Gastrocnemius medialis (tissue), 4 donors: ENCODE measurements around the gene EGR1. TPM values are rescaled to one million over a fixed set of nuclear protein-coding genes. Genes with fewer than 3 reads are reported as not detected.

Experiments
- ATAC-seq, 2 donors: fragments of 150-250 bp; one replicate each; pipeline ENCODE4 v1.9.1; 2016
- DNase-seq, 2 donors: peaks; one replicate each; pipeline ENCODE4 v3.0.0-alpha.2; 2019
- H3K27ac ChIP-seq, 4 donors: fragments of 200-600 bp; sonication (generic); 1 replicate in 1 of 4; 2 replicates in 3 of 4; pipeline ENCODE4 v1.5.1; 2016 to 2018; ENCODE audit warnings: mild to moderate bottlenecking in 2 of 4, moderate library complexity in 1 of 4
- H3K27me3 ChIP-seq, 3 donors: fragments of 200-600 bp; sonication (generic) in 2 of 3; 1 replicate in 1 of 3; 2 replicates in 2 of 3; pipeline versions ENCODE4 v1.5.1 to v1.6.0; 2016 to 2019; ENCODE audit warnings: mild to moderate bottlenecking in 1 of 3, moderate library complexity in 1 of 3
- H3K36me3 ChIP-seq, 2 donors: fragments of 200-600 bp; sonication (generic) in 1 of 2; one replicate each; pipeline ENCODE4 v1.5.1; 2017 to 2018
- H3K4me1 ChIP-seq, 2 donors: fragments of 200-600 bp; sonication (generic) in 1 of 2; one replicate each; pipeline ENCODE4 v1.5.1; 2016 to 2017; ENCODE audit warnings: mild to moderate bottlenecking in 2 of 2
- H3K4me3 ChIP-seq, 4 donors: fragments of 200-600 bp; sonication (generic) in 3 of 4; 1 replicate in 1 of 4; 2 replicates in 3 of 4; pipeline ENCODE4 v1.5.1; 2016 to 2019; ENCODE audit warnings: mild to moderate bottlenecking in 2 of 4
- H3K9me3 ChIP-seq, 3 donors: fragments of 200-600 bp; sonication (generic) in 2 of 3; 1 replicate in 1 of 3; 2 replicates in 2 of 3; pipeline ENCODE4 v1.5.1; 2016 to 2019
- POLR2A ChIP-seq, 2 donors: fragments of 450-650 bp; IDR thresholded peaks; one replicate each; pipeline ENCODE4 v1.6.1; 2017; ENCODE audit warnings: antibody characterized with exemption in 2 of 2, mild to moderate bottlenecking in 2 of 2, moderate library complexity in 2 of 2
- in situ Hi-C, 4 donors: fragments of 200-750 bp; cut with MboI; loops; one replicate each; pipeline versions ENCODE4 v1.15.0 to v1.8.0; 2017; ENCODE audit warnings: low sequenced_read_pairs in 4 of 4
- intact Hi-C: fragments of 100-400 bp; cut with DNase I; formaldehyde crosslinking; loops from one replicate; pipeline ENCODE4 v1.15.1; 2023; ENCODE audit warnings: low total_unique reads
- total RNA-seq, 4 donors: library from RNA; depleted of rRNA; stranded (reverse); fragments of >200 nt; gene quantifications; one replicate each; pipeline versions ENCODE4 v1.1.0 to v1.2.3, GENCODE V29; 2016
- TF ChIP-seq, protein P1 (sequence below), 5 experiments: fragments of 450-650 bp in 3 of 5; fragments of 200-600 bp in 2 of 5; sonication (generic) in 2 of 5; IDR thresholded peaks in 4 of 5; conservative IDR thresholded peaks in 1 of 5; 1 replicate in 4 of 5; 2 replicates in 1 of 5; pipeline ENCODE4 v1.5.1; 2016 to 2019; ENCODE audit warnings: antibody characterized with exemption in 5 of 5, mild to moderate bottlenecking in 3 of 5, moderate library complexity in 3 of 5

Gene EGR1
- total RNA-seq, 4 donors from 2014 or later = 1.1 to 16.4 (median 7.2) TPM

DNA sequence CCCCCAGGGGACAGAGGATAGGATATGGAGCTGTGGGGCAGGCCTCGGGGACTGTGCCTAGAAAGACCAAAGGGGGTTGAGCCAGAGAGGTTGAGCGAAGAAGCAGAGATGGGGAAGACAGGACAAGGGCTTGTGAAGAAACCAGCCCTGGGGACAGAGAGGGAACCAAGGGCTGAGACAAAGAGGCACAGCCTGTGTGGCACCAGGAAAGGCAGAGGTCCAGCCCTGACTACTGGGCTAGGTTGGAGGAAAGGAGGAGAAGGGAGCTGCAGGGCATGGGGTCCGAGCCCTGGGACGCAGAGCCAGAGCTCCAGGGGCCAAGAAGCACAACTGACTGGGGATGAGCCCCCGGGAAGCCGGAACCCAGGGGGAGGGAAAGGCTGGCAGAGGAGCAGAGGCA is 17.2 kb upstream of the EGR1 start:
- H3K4me3 ChIP-seq = no peak overlapping the region
- no peak for DNase-seq
- in situ Hi-C loops = loop anchor here in 2 of 4 donors (5.0 to 10.0 kb wide), 2 partner anchors 54 to 57 kb away; no protein-coding TSS in a partner anchor
- H3K4me1 ChIP-seq = peaks cover 0 to 7% of the 10 kb centered on the region in 2 donors
- no peak for ATAC-seq
- no peaks in the 10 kb centered on the region for H3K9me3 ChIP-seq
- TF ChIP-seq, protein P1, sequence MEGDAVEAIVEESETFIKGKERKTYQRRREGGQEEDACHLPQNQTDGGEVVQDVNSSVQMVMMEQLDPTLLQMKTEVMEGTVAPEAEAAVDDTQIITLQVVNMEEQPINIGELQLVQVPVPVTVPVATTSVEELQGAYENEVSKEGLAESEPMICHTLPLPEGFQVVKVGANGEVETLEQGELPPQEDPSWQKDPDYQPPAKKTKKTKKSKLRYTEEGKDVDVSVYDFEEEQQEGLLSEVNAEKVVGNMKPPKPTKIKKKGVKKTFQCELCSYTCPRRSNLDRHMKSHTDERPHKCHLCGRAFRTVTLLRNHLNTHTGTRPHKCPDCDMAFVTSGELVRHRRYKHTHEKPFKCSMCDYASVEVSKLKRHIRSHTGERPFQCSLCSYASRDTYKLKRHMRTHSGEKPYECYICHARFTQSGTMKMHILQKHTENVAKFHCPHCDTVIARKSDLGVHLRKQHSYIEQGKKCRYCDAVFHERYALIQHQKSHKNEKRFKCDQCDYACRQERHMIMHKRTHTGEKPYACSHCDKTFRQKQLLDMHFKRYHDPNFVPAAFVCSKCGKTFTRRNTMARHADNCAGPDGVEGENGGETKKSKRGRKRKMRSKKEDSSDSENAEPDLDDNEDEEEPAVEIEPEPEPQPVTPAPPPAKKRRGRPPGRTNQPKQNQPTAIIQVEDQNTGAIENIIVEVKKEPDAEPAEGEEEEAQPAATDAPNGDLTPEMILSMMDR (IDR thresholded peaks at IDR 0.05 in 4 of 5, conservative IDR thresholded peaks at IDR 0.05 in 1 of 5) = no peak
- no peak for TF ChIP-seq POLR2A (IDR thresholded peaks at IDR 0.05)
- no peaks in the 10 kb centered on the region for H3K27me3 ChIP-seq
- H3K27ac ChIP-seq = no peak overlapping the region
- intact Hi-C loops = no loop called here
- H3K36me3 ChIP-seq = no peaks in the 10 kb centered on the region

DNA sequence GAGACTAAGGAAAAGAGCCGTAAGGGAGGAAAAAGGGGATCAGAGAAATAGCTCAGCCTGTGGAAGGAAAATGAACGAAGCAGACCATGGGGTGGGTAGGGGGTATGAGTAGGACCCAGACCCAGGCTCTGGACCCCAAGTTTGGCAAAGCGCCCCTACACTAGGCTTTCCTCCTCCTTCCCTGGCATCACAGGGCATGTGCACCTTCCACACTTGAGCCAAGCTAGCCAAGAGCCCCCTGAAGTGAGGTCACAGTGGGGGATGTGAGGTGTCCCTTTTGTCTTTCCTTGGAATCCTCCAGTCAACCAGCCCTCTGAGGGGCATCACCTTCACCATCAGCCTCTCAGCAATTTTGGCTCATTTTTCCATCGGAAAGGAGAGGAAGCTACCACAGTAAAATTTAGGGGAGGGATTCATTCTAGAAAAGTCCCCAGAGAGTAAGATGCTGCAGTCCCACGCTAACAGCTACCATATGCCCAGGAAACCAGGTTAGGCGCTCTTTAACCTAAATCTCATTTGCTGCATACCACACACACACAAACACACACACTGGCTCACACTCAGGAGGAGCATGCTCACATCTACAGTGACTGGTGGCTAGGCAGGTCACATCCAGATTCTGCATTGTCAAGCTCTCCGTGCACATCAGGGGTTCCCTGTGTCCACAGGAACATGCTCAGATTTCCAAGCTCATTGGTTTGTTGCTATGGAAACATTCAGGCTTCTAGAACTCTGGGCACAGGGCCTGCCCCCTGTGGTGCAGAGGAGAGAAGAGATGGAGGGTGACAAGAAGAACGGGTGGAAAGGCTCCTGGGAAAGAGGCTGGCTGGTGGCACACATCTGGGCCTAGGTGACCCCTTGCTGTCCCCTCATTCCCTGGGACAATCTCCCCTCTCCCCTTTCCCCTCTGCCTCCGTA is 16.5 kb upstream of the EGR1 start:
- H3K4me1 ChIP-seq = peaks cover 0 to 7% of the 10 kb centered on the region in 2 donors
- in situ Hi-C loops = loop anchor here in 2 of 4 donors (5.0 to 10.0 kb wide), 2 partner anchors 54 to 56 kb away; no protein-coding TSS in a partner anchor
- TF ChIP-seq, protein P1 (IDR thresholded peaks at IDR 0.05 in 4 of 5, conservative IDR thresholded peaks at IDR 0.05 in 1 of 5) = no peak
- TF ChIP-seq POLR2A (IDR thresholded peaks at IDR 0.05) = no peak

DNA sequence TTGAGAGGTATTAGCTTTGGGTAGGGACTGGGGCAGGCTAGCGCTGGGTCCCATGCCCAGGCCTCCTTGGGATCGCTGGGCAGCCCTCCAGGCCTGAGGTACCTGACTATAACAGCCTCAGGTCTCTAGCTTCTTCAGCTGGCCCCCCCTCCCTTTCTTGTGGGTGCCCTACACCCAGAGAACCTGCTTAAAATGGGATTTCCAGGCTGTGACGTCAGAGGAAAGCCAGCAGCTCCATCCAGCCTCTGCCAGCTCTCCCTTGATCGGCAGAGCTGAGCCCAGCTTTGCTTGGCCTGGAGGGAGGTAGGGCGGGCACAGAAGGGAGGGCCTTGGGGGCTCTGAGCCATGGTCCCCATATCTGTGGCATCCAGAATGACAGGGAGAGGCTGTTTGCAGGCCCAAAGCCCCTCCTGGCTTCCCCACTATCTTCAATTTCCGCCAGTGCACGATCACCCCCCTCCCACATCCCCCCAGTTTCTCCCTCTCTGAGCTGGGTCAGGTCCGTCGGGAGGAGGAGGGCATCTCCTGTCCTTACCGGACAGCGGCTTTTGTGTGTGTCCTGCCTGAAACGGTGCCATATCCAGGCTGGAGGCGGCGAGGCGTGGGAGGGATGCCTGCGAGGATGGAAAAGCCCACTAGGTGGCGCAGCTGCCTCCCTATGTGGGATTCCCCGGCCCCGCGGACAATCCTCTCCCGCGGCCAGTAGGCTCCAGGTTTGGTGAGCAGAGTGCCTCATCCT is 15.6 kb upstream of the EGR1 start:
- intact Hi-C loops = loop anchor here (1.0 kb wide), 1 partner anchor 54 kb away; no protein-coding TSS in a partner anchor
- in situ Hi-C loops = loop anchor here in 3 of 4 donors (5.0 to 10.0 kb wide), 2 partner anchors 53 to 55 kb away; no protein-coding TSS in a partner anchor

More for the DNA sequence above, 16.5 kb upstream of the EGR1 start:
- DNase-seq (no peak), ATAC-seq (no peak)
- Histone ChIP-seq H3K27me3 (no peaks in the 10 kb centered on the region), H3K36me3 (no peaks in the 10 kb centered on the region), H3K4me3 (no peak overlapping the region), H3K27ac (no peak overlapping the region), H3K9me3 (no peaks in the 10 kb centered on the region)
- intact Hi-C loops = no loop called here

DNA sequence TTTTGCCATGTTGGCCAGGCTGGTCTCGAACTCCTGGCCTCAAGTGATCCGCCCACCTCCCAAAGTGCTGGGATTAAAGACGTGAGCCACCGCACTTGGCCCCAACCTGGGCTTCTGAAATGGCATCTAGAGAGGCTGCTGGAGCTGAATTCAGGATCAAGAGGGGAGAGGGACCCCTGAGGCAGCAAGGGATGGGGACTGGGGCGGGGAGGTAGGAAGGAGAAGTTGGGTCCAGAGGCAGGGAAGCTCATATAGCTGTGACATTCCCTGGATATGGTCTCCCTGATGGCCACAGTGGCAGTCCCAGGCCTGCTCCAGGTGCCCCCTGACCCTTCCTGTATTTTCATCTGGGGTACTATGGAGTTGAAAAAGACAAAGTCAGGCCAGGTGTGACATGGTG is 14.3 kb upstream of the EGR1 start:
- in situ Hi-C loops (loop anchor here in 1 of 4 donors (5.0 kb wide), 1 partner anchor 51 kb away; no protein-coding TSS in a partner anchor), intact Hi-C loops (loop anchor here (1.0 kb wide), 1 partner anchor 52 kb away; no protein-coding TSS in a partner anchor)
- DNase-seq (no peak), ATAC-seq (no peak)
- no peaks in the 10 kb centered on the region for H3K36me3 ChIP-seq
- H3K4me3 ChIP-seq = no peak overlapping the region
- H3K27ac ChIP-seq = no peak overlapping the region
- no peak for TF ChIP-seq POLR2A (IDR thresholded peaks at IDR 0.05)
- TF ChIP-seq, protein P1 (IDR thresholded peaks at IDR 0.05 in 4 of 5, conservative IDR thresholded peaks at IDR 0.05 in 1 of 5) = no peak
- H3K27me3 ChIP-seq = no peaks in the 10 kb centered on the region
- peaks cover 0 to 7% of the 10 kb centered on the region in 2 donors for H3K4me1 ChIP-seq
- H3K9me3 ChIP-seq = no peaks in the 10 kb centered on the region

More for the DNA sequence above, 15.6 kb upstream of the EGR1 start:
- ATAC-seq (peak; percentile 91 to 97), DNase-seq (peak; percentile 70 to 81)
- Histone ChIP-seq H3K4me3 (no peak overlapping the region), H3K27ac (no peak overlapping the region), H3K36me3 (no peaks in the 10 kb centered on the region), H3K27me3 (no peaks in the 10 kb centered on the region), H3K9me3 (no peaks in the 10 kb centered on the region), H3K4me1 (peaks cover 0 to 7% of the 10 kb centered on the region in 2 donors)
- no peak for TF ChIP-seq POLR2A (IDR thresholded peaks at IDR 0.05)
- TF ChIP-seq, protein P1 (IDR thresholded peaks at IDR 0.05 in 4 of 5, conservative IDR thresholded peaks at IDR 0.05 in 1 of 5) = peak; percentile 91 to 96 (median 94)
